HG03457 (cell line): ENCODE data around the gene CDC73.

ENCODE experiments used
- ATAC-seq: cut with Tn5 transposase; IDR thresholded peaks from one replicate; pipeline ENCODE4 v1.9.1; 2021; ENCODE audit warnings: moderate number of reproducible peaks; ENCODE audit not compliant: unreplicated experiment

CDC73 gene

DNA sequence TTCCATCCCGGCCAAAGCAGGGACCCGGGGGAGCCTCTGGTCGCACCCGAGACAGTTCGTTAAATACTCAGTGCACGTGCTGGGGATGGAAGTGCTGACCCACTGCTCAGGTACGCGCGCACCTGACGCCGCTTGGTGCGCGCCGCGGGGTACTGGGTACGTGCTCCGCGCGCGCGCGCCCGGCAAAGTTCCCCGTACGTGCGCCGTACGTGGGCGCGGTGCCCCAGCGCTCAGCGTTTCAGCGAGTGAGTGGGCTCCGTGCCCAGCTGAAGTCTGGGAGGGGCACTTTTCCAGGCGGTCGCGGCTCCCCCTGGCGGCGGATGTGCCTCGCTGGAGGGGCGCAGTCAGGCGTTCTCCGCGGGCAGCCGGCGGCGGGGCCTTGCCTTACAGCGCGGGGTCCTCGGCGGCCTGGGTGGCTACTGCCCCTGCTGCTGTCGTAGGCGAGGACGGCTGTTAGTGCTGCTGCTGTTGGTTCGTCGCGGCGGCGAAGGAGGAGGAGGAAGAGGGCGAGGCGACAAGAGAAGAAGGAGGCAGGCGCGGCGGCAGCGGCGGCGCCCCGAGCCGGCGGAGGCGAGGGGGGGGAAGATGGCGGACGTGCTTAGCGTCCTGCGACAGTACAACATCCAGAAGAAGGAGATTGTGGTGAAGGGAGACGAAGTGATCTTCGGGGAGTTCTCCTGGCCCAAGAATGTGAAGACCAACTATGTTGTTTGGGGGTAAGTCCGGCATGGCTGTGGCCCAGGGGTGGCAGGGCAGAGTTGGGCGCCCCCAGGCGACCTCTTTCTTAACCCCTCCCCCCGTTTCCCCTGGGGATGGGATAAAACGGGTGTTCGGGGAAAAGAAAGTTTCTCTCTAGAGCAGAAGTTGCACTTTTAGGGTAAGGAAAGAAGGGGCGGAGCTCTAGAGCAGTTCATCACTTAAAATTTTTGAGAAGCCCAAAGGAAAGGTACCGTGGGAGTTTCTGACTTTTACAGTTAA is at the start of gene CDC73:
Gene CDC73, plus strand, starts transcription at position 416 of the 978 bp plus-strand sequence. Its CDS starts 170 bp downstream, at position 586.
- ATAC-seq, result peak; percentile 95

DNA sequence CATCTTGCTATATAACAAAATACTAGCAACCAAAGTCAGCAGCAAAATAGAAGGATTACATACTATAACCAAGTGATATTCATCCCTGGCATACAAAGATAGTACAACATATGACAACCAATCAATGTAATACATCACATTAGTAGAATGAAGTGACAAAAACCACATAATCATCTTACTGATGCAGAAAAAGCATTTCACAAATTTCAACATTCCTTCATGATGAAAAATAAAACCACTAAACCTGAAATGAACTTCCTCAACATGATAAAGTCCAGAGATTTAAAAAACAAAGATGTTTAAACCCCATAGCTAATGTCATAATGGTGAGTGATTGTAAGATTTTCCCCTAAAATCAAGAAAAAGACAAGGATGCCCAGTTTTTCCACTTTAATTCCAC is 43.8 kb upstream of the CDC73 start:
- no peak for ATAC-seq

DNA sequence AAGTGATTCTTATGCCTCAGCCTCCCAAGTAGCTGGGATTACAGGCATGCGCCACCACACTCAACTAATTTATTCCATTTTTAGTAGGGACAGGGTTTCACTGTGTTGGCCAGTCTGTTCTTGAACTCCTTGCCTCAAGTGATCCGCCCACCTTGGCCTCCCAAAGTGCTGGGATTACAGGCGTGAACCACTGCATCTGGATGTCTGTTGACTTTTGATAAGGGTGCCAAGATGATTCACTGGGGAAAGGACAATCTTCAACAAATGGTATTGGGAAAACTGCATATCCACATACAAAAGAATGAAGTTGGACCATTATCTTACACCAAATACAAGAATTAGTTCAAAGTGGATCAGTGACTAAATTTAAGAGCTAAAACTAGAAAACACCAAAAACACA is 42.6 kb upstream of the CDC73 start:
- ATAC-seq, result no peak

DNA sequence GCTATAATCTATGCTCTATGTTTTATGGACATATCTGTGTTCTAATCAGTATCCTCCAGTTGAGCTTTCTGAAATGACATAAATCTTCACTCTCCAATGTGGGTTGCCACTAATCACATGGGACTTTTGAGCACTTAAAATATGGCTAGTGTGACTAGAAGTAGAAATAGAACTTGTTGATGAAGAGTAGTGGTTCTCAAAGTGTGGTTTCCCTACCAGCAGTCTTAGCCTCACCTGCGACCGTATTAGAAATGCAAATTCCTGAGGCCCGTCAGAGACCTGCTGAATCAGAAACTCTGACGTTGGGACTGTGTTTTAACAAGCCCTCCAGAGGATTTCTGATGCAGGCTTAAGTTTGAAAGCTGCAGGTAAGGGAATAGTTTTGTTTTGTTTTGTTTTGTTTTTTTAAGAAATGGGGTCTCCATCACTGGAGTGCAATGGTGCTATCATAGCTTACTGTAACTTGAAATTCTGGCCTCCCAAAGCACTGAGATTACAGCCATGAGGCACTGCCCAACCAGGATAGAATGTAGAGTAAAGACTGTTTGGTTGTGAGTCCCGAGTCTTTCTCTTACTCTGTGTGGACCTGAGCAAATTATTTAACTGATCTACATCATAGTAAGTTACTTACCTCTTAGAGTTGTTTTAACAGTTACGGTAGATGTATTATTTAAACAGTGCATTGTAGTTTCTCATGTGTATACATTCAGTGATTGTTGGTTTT is 38.3 kb upstream of the CDC73 start:
- ATAC-seq, result peak; percentile 92

DNA sequence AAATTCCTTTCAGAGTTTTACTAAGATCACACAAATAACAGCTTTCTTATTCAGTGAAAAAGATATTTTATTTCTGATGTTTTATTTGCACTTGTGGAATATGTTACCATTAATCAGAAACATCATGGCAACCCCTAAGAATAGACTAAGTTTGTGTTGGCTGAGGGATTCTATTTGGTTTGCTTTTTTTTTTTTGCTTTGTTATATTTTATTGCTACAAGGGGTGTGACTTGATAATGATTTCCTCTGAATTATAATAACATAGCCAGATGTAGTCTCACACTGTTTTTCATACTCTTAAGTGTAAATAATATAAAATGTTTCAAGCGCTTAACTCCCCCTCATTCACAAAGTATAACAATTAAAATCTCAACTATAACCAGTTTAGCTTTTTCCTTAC is 36.6 kb upstream of the CDC73 start:
- no peak for ATAC-seq

DNA sequence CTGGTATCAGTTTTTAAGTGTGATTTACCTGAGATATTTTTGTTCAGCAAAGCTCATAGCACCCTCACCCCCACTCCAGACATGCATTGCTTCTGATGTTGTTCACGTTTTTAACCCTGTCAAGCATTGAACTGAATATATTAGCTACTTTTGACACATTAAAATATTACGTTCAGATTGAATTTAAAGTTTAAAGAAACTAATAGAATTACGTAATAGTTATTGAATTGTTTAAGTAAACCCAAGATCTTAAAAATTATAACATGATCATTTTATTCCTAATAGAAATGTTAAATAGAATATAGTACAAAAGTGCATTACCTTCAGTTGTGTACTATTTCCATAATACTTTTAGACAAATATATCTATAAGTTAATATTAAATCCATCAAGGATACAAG is 35.5 kb upstream of the CDC73 start:
- ATAC-seq, result no peak

DNA sequence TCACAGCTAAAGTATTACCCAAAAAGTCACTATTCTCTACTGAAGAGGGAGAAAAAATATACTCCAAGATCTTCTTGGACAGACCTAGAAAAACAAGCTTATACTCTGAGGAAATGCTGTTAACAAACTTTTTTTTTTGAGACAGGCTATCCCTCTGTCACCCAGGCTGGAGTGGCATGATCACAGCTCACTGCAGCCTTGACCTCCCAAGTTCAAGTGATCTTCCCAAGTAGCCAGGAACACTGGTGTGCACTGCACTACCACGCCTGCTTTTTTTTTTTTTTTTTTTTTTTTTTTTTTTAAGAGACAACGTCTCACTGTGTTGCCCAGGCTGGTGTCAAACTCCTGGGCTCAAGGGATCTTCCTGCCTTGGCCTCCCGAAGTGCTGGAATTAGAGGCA is 33.9 kb upstream of the CDC73 start:
- no peak for ATAC-seq

DNA sequence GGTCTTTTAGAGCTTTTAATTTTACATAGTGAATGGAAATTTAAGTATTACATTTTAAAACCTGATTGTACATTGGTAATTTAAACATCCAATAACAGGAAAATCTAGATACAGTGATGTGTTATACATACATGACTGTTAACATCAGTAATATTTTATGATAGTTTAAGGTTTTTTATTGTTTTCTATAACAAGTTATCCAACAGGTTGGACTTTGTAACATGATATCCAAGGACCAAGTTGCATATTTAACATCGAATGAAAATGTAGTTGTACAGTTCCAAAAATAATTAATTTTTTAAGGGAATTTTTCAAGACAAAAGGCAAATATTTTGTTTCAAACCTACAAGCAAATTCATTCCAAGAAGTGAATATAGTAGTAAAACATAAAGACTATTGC is 31.0 kb upstream of the CDC73 start:
- no peak for ATAC-seq

DNA sequence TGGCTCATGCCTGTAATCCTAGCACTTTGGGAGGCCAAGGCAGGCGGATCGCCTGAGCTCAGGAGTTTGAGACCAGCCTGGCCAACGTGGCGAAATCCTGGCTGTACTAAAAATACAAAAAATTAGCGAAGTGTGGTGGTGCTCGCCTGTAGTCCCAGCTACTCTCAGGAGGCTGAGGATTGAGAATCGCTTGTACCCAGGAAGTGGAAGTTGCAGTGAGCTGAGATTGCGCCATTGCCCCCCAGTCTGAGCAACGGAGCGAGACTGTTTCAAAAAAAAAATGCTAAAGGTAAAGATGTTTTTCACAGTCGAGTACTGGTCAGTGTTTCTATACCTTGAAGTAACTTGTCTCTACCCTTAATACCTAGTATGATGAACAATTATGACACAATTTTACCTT is 27.7 kb upstream of the CDC73 start:
- no peak for ATAC-seq

DNA sequence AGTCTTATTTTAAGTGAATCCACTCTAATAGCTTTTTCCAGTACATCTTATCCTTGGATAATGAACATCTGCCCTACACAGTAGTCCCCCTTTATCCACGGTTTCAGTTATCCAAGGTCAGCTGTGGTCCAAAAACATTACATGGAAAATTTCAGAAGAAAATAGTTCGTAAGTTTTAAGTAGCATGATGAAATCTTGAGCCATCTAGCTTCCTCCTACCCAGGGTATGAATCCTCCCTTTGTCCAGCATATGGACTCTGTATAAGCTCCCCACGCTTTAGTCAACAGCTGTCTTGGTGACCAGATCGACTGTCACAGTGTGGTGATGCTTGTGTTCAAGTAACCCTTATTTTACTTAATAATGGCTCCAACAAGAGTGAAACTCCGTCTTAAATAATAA is 19.2 kb upstream of the CDC73 start:
- ATAC-seq, result no peak

DNA sequence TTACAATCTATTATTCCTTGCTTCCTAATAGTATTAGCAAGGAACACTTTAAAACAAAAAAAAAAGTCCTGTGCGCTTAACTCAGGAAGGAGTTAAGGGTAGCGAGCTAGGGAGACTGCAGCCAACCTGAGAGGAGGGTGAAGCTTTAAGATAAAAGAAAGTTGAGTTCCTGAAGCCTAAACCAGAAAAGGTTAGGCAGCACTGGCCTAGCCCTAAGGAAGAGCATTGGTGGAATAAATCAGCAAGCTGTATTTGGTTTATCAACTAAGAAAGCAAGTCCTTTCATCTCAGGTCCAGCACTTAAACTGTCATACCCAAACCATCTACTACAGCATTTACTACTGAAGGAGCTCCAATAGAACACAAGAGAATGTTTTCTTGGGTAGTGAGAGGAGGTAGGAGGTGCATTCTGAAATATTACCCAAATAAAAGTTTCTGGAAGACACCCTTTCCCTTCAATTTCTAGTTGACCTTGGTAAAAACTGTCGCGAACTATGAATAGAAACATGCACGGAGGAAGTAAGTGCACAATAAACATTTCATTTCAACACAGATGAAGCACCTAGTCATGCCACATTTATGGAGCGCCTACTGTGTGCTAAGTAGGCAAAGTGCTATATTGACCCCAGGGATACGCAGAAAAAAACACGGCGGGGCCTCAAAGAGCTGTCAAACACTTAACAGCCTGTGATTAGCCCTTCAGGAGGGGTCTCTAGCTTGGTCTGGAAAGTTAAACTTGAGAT is 17.9 kb upstream of the CDC73 start:
- ATAC-seq, result no peak

DNA sequence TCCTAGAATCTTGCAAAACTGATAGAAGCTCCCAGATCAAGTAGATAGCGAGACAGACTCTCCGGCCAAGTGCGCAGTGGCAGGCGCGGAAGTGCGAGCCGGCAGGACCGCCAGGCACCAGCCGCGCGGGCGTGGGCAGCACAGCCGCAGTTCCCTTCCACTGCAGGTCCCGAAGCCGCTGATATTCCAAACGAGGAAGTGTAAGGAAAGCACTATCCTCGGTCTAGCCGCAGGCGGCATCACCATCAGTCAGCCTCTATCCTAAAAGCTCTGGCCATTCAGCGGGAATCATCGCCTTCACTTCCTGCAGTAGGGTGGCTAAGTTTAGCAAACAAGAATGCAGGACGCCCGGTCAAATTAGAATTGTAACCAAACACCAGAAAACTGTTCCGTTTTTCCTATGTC is 17.3 kb upstream of the CDC73 start:
- peak; percentile 14 for ATAC-seq

DNA sequence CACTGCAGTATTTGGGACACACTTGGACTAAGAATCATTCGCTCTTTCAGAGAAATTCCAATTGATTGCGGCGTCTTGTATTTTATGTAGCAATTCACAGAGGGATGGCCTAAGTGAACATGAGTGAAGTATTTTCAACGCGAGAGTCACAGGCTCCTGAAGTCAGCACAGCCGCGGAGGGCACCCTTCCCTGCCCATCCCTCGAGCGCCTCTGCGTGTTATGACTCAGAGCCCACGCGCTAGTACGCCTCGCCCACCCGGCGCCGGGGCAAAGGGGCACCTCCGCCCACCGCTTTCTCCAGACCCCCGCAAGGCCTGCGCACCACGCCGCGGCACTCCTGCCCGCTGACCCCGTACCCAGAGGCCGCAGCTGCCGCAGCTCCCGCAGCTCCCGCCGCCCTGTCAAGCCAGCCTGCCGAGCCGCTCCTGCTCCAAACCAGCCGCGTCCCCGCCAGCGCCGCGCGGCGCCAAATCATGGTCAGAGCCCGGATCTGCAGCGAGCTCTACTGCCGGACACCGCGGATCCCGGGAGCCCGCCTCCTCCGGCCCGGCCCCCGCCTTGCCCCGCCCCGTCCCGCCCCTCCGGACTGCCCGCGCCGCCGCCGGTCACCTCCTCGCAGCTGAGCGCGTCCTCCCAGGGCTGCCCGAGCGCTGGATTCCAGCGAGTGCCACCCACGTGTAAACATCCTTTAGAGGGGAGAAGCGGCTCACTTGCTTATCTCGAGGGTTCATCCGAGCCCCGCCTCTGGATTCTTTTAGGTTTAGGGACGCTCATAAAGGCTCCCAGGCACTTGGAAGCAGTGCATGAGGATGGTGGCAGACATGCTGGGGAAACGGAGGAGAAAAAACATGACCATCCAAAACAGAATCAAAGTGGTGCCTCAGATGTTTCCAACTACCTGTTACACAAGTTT is 16.7 kb upstream of the CDC73 start, which contains the start of gene GLRX2:
Gene GLRX2, minus strand, starts transcription at position 508 of the 914 bp plus-strand sequence. Its CDS starts 32 bp downstream, at position 476.
- peak; percentile 92 for ATAC-seq

DNA sequence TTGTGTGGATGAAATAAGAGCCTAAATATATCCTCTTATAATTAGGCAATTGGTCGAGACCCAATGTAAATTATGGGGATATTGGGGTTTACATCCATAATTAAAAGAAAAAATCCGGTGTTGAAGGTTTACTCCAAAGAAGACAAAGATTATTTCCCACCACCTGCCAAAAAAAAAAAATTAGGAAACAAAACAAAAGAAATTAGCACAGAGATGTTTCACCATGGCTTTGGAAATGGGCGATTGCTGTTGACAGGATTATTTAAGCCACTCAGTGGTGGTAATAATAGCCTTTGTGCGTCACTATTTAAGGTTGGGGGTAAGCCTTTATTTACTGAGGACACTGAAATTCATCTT is 16.0 kb upstream of the CDC73 start:
- ATAC-seq, result no peak

DNA sequence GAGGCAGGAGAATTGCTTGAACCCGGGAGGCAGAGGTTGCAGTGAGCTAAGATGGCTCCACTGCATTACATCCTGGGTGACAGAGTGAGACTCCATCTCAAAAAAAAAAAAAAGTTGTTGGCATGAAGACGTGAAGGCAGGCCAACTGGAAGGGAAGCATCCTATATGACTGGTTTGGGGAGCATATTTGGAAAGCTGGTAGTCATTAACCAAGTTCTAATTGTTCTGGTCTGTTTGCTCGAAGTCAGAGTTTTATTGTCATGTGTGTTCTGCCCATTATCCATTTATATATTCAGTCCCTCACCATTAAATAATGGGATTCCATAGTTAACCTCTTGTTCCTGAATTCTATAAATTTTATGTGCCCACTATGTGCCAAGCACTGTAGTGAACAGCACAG is 13.4 kb upstream of the CDC73 start:
- no peak for ATAC-seq

DNA sequence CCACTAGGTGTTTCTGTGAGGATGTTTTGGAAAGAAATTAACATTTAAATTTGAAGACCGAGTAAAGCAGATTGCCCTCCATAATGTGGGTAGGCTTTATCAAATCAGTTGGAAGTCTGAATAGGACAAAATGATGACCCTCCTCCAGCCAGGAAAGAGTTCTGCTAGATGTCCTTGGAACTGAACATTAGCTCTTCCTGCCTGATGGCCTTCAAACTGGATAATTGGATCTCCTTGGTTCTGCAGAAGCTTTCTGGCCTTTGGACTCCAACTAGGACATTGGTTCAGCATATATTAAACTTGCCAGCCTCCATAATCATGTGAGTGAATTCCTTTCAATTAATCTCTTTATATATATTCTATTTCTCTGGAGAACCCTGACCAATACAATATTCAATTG is 12.2 kb upstream of the CDC73 start:
- ATAC-seq, result no peak

DNA sequence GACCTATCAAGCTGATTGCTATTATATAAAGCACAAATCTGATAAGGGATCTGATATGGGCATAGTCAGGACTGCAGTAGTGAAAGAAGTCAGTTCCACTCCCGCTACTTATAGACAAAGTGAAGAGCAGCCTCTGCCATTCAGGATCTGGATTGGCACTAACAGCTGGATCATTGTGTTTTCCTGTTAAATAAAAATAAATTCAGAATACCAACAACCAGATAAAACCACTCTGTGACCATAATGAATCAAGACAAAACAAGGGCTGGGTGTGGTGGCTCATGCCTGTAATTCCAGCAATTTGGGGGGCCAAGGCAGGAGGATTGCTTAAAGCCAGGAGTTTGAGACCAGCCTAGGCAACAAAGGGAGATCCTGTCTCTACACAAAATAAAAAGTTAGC is 11.6 kb upstream of the CDC73 start:
- ATAC-seq, result no peak

DNA sequence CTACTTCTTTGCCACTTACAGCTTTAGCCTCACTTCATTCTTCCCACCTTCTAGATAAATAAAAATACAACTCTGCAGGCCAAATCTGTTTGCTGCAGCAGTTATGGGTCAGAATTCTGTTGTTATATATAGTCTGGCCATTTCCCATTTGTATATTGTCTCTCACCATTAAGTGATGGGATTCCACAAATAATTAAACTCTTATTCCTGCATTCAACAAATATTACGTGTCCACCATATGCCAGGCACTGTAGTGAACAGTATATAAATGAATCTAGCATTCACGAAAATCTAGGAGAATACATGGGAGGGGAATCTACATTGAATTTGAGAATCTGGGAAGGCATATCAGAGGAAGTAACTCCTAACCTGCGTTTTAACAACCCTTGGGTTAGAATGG is 11.0 kb upstream of the CDC73 start:
- no peak for ATAC-seq

DNA sequence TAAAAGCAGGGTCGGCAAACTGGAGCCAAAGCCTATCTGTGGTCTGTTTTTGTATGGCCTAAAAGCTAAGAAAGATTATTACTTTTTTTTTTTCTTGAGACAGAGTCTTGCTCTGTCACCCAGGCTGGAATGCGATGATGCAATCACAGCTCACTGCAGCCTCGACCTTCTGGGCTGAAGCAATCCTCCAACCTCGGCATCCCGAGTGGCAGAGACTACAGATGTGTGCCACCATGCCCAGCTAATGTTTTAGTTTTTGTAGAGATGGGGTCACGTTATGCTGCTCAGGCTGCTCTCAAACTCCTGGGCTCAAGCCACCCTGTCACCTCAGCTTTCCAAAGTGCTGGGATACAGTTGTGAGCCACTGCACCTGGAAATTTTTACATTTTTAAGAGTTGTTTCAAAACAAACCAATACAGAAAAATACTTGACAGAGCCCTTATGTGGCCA is 10.2 kb upstream of the CDC73 start:
- no peak for ATAC-seq
